Measurements from ENCODE around the gene URB2.

DNA sequence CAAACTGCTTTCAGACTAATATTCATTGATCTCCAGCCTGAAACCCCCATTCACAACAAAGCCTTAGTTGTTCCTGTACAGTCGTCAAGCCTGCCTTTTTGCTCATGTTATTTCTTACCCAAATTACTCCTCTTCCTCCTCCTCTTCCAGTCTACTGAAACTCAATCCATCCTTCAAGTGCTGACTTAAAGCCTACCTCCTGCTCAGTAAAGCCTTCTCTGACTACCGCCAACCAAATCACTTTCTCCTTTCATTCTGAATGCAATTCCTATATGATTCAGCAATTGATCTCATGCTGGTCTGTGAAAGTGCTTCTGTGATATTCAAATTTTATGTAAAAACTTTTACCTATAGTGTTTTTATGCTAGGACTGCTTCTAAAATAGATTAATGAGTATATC, 18.7 kb upstream of the URB2 start:
- TF ChIP-seq, protein P1, sequence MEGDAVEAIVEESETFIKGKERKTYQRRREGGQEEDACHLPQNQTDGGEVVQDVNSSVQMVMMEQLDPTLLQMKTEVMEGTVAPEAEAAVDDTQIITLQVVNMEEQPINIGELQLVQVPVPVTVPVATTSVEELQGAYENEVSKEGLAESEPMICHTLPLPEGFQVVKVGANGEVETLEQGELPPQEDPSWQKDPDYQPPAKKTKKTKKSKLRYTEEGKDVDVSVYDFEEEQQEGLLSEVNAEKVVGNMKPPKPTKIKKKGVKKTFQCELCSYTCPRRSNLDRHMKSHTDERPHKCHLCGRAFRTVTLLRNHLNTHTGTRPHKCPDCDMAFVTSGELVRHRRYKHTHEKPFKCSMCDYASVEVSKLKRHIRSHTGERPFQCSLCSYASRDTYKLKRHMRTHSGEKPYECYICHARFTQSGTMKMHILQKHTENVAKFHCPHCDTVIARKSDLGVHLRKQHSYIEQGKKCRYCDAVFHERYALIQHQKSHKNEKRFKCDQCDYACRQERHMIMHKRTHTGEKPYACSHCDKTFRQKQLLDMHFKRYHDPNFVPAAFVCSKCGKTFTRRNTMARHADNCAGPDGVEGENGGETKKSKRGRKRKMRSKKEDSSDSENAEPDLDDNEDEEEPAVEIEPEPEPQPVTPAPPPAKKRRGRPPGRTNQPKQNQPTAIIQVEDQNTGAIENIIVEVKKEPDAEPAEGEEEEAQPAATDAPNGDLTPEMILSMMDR (IDR thresholded peaks at IDR 0.05) = no peak
- no peak for TF ChIP-seq EZH2 (IDR thresholded peaks at IDR 0.05; ENCODE audit: borderline replicate concordance, insufficient read depth, low read depth, low read length, poor library complexity, severe bottlenecking)
